ENCODE results near the gene TRPV5.

DNA sequence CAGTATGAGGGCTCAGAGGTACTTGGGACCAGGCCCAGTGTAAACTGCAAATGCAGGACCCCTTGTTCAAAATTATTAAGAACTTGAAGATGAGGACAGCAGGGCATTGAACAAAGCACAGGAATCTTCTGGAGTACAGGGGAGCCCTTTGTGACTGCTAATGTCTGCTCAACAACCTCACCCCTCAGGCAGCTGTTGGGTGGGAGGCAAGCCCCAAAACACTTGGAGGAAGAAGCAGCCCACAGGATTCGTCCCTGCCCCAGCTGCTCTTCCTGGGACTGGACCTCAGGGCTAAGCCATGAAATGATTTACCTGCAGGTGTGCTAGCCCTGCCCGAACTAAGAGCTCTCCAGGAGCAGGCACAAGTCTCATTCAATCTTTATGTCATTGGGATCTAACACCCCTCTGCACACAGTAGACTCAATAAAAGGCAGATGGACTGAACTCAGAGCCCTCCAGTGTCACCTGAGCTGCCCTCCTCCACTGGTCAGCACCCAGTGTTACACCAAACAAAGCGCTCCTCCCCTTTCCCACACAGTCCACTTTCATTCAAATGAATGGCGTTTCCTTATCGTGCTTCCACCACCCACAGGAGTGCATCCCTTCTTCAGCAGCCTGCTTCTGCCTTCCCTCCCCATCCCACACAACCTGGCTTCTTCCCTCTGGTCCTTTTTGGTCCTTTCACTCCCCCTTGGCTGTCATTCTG, 1.0 kb downstream of the TRPV5 start:
- no peak for TF ChIP-seq POLR2A (IDR thresholded peaks at IDR 0.05; ENCODE audit: control extremely low read depth in 1 of 2, low read depth in 2 of 2, low read length in 2 of 2)
- no peak for TF ChIP-seq CTCF (IDR thresholded peaks at IDR 0.05; ENCODE audit: control extremely low read depth in 1 of 3, insufficient read depth in 1 of 3, low read depth in 1 of 3, low read length in 3 of 3)
- no peak for TF ChIP-seq HDAC2 (IDR thresholded peaks at IDR 0.05; ENCODE audit: borderline replicate concordance in 1 of 2, low read depth in 2 of 2, low read length in 2 of 2)
- no peak for TF ChIP-seq POLR2AphosphoS5 (IDR thresholded peaks at IDR 0.05; ENCODE audit: low read depth, low read length)
- TF ChIP-seq BCL11A (IDR thresholded peaks at IDR 0.05; ENCODE audit: low read depth in 2 of 2, low read length in 2 of 2): no peak

Data from H1 (cell line).